HG03378 (cell line): ENCODE data around the gene HAT1.
"Not testable (repeated sequence)": the region's sequence is repeated elsewhere in the genome, so short reads cannot be mapped to it uniquely, and the experiment has no call there.

Source experiments
- ATAC-seq: cut with Tn5 transposase; IDR thresholded peaks from one replicate; pipeline ENCODE4 v1.9.1; 2021; ENCODE audit warnings: mild to moderate bottlenecking, moderate library complexity; ENCODE audit not compliant: unreplicated experiment

Gene HAT1, protein sequence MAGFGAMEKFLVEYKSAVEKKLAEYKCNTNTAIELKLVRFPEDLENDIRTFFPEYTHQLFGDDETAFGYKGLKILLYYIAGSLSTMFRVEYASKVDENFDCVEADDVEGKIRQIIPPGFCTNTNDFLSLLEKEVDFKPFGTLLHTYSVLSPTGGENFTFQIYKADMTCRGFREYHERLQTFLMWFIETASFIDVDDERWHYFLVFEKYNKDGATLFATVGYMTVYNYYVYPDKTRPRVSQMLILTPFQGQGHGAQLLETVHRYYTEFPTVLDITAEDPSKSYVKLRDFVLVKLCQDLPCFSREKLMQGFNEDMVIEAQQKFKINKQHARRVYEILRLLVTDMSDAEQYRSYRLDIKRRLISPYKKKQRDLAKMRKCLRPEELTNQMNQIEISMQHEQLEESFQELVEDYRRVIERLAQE

GRCh38 chr2:171922230-171923022 is at the start of gene HAT1:
Gene HAT1, plus strand, starts transcription at chr2:171922461. Its CDS starts 40 bp downstream, at chr2:171922501.
- ATAC-seq: peak; percentile 90

DNA sequence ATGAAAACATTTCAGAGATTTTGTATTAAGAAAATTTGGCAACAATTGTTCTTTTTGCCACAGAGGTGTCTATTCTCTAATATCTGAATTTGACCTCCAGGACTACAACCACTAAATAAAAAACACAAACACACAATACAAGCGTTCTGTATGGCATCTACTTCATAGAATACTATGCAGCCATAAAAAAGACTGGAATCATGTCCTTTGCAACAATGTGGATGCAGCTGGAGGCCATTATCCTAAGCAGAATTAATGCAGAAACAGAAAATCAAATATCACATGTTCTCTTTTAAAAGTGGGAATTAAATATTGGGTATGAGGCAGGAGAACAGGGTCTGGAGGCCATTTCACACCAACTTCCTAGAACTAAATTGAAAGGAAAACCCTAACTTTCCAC is 47.7 kb upstream of the HAT1 start:
- ATAC-seq: no peak

GRCh38 chr2:171874963-171875362 is 47.3 kb upstream of the HAT1 start:
- ATAC-seq: no peak

DNA sequence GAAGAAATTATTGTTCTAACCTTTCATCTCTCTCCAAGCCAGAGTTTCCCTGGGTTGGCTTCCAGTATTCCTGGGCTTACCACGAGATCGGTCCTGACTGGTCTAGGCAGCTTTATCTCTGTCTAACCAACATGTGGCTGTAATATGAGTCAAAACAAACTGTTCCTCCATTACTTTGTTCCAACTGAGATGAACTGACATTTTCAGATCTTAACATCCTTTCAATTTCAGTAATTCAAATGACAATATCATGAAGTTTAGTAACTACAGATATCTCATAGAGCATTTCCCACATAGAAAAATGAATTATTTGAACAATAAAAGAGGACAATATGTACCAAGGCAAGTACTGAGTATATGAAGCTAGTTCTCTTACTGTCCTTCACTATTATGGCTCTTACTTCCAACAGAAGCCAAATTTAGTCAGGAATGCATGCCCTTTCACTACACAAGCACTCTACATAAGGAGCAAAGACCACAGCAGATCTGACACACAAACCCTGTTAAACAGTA is 43.7 kb upstream of the HAT1 start:
- ATAC-seq: no peak

DNA sequence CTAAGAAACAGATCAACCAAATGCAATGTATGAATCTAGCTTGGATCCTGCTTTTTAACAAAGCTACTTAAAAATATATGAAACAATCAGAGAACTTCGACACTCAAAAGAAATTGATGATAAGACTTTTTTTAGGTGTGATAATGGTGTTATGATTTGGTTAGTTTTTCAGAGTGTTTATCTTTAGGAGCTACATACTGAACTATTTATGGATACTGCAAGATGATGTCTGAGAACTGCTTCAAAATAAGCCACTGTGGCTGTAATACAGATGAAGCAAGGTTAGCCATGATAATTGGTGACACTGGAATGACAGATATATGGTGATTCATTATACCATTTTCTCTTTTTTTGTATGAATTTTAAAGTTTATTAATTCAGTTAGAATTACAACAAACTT is 42.4 kb upstream of the HAT1 start:
- ATAC-seq: no peak

- ATAC-seq: no peak
These were observed 41.5 kb upstream of the HAT1 start for GRCh38 chr2:171880774-171881173.

DNA sequence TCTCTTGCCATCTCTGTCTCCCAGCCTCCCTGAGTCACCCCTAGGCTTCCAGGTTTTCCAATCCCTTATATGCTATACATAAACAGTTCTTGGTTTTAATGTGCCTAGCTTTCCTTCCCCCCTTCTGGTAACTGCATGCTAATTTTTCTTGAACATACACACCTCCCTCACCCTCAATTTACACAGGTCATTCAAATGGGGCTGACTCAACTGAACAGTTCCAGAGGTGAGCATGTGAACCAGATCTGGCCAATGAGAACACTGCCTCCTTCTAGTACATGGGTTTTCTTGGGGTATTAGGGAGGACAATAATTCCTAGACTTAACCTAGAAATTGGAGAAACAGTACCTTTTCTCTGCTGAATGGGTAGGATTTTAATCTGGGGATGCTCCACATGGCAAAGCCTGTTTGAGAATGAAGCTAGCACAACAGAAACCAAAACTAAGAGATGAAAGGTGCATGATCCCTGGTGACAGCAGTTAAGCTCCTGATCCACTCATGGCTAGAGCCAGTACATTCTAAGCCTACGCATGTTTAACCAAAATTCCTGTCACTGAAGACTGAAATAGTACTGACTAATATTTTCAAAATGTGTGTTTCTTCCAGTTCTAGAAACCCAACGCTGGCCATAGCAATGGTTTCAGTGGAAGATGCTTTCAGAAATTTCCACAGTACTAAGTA is 40.0 kb upstream of the HAT1 start:
- ATAC-seq: no peak

DNA sequence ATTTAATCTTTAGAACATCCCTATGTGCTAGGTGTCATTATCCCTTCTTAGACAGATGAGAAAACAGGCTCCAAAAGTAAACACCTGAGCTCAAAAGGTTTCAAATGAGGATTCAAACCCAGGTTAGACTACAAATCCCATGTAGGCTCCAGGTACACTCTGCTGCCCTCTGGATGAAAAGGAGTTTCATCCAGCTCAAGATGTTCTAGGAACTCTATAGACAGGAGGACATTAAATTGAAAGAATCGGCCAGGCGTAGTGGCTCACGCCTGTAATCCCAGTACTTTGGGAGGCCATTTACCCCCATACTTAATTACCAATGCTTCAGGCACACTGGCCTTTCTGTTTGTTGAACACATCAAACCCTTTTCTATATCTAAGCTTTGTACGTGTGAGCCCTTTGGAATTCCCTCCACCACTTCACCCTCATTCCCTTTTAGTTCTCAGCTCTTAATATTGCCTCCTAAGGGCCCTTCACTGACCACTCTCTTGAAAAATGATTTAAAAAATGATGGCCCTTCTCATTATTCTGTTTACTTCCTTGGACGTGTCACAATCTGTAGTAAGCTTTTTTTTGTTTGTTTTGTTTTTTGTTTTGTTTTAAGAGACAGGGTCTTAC is 38.9 kb upstream of the HAT1 start:
- ATAC-seq: no peak

- ATAC-seq: no peak
These were observed 32.9 kb upstream of the HAT1 start for GRCh38 chr2:171889333-171889732.

- no peak for ATAC-seq
These were observed 32.5 kb upstream of the HAT1 start for GRCh38 chr2:171889808-171890207.

DNA sequence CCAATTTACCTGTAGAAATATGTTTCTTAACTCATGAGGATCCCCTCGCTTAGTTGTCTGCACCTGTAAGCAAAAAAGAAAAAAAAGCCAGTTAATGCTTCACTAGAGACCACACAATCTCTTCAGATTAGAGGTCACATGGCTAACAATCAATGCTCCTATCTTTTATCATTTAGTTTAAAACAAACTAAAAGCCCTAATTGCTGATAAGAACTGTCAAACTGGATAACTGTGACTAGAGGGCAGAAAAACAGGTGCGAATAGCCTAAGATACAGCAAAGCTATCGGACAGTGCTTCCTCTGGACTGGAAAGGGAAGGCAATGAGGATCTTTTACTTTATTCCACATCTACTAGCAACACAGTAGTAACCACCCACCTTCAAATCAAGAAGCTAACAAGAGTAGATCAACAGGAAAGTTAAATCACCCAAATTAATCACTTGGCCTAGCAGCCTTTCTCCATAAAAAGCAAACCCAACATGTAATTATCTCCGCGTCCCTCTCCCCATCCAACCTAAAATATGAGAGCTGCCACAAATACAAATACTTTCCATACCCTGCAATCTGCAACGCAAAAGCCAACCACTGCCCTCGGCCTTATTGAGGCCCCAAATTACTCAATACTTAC is 29.0 kb upstream of the HAT1 start:
- no peak for ATAC-seq

DNA sequence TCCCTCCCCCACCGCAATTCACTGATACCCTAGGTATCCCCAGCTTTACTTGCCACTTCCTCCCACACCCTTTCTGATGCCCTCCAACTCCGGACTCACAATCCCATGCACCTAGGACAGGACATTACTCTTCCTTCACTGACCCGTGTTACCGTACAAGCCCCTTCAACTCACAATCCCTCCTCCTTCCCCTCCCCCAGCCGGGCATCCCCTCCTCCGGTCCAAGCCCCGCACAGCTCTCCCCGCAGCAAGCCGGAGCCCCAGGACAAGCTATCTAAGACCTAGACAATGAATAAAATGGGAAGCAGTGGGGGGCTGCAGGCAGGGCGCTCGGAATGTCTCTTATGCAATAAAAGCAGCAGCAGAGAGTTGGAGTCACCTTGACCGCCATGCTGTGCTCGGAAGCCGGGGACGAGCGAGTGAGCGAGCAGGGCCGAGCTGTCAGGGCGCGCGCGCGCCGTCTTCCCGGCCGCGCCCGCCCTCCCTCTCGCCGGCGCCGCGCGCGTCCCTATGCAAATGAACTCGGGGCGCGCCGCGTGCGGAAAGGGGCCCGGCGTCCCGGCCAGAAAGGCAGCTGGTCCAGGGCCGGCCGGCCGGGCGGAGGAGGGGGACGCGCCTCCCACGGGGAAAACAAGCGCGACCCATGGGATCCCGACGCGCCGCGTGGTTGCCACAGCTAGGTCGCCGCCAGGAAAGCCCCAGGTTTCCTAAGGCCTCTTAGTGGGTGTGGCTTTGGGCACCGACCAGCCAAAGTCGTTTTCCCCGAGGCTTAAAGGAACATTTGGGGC is 28.2 kb upstream of the HAT1 start, which contains the start of gene SLC25A12:
SLC25A12 (minus strand) TSS at position 421 of the 788 bp plus-strand sequence; CDS start at position 391, 30 bp downstream.
- ATAC-seq: peak; percentile 58

DNA sequence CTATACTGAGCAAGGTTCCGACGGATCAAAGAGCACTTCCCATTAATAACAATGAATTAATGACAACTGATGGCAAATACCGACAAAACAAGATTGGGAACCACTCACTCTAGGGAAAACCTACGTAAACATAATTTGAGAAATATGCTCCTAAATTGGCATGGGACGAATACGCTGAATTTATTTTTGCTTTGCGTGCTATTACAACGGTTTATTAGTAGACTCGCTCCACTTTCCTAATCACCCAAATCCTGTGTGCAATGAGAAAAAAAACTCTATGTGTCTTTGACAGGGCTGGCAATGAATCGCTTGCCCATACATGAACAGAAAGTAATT is 27.7 kb upstream of the HAT1 start:
- no peak for ATAC-seq

DNA sequence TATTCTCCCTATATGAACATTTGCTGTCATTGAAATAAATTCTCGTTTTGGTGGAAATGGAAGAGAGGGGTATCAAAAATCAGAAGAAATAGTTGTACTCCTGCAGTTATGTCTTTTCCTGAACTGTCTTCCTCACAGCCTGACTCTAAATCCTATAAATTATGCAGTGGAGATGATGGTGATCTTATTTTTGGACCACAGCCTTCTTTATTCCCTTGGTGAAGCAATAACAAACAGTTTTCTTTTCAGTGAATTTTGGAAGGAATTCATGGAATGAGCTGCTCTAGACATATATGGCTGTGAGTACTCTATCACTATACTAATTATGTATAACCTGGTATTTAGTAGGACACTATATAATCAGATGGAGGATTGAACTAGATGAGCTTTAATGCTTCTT is 26.5 kb upstream of the HAT1 start:
- no peak for ATAC-seq

GRCh38 chr2:171899623-171900282 is 22.5 kb upstream of the HAT1 start:
- ATAC-seq: not testable (repeated sequence)

- ATAC-seq: no peak
These were observed 19.3 kb upstream of the HAT1 start for GRCh38 chr2:171902840-171903420.

DNA sequence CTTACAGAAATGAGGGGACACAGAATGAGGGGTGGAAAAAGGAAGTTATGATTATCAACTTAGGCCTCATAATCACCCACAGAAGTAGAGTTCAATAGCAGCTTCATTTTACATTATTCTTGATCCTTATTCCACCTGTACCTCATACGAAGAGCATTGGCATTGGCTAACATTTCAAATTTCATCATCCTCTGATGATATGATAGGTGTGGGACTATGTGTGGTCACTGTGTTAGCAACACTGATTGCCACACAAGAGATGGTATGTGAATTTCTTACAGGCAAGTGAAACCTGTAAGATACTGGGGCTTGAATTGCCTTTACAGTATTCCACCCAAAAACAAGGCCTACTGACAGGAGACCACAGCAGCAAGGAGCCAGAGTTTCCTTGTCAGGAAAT is 14.0 kb upstream of the HAT1 start:
- no peak for ATAC-seq

- ATAC-seq: no peak
These were observed 13.0 kb upstream of the HAT1 start for GRCh38 chr2:171909266-171909665.

DNA sequence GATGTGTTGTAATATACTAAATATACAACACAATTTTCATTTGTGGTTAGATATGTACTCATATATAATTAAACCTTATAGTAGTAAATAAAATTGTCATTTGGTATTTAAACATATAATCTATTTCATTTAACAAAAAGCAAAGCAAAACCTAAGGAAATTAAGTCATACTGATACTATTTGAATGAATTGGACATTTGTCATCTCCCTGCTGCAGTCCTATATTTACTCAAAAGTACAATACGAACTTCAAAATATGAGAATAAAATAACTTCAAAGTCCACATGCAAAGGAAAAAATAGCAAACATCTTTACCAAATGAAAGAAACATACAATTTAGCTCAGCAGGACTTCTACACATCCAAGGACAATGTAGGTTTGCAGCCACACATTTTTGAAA is 11.8 kb upstream of the HAT1 start:
- ATAC-seq: no peak
